ENCODE measurements around the gene FRMPD2.
"Not testable (repeated sequence)": the region's sequence is repeated elsewhere in the genome, so short reads cannot be mapped to it uniquely, and the experiment has no call there.

Gene FRMPD2

GRCh38 chr10:48287417-48288391 is 13.2 kb upstream of the FRMPD2 start:
- peak; percentile 38 for DNase-seq

- DNase-seq: no peak
Measured at GRCh38 chr10:48286356-48286755, 11.9 kb upstream of the FRMPD2 start.

GRCh38 chr10:48285710-48286109 is 11.2 kb upstream of the FRMPD2 start:
- DNase-seq: no peak

- no peak for DNase-seq
Measured at GRCh38 chr10:48284811-48285210, 10.3 kb upstream of the FRMPD2 start.

- no peak for DNase-seq
Measured at GRCh38 chr10:48284002-48284546, 9.6 kb upstream of the FRMPD2 start.

GRCh38 chr10:48282829-48283228 is 8.3 kb upstream of the FRMPD2 start:
- DNase-seq: no peak

GRCh38 chr10:48281697-48282096 is 7.2 kb upstream of the FRMPD2 start:
- not testable (repeated sequence) for DNase-seq

GRCh38 chr10:48279081-48279751 is 4.7 kb upstream of the FRMPD2 start:
- no peak for DNase-seq

GRCh38 chr10:48277093-48277492 is 2.6 kb upstream of the FRMPD2 start:
- no peak for DNase-seq

GRCh38 chr10:48273741-48274140 is 755 bp downstream of the FRMPD2 start:
- DNase-seq: no peak

- DNase-seq: no peak
Measured at GRCh38 chr10:48272682-48273081, 1.8 kb downstream of the FRMPD2 start.

GRCh38 chr10:48271047-48271730 is 3.3 kb downstream of the FRMPD2 start:
- no peak for DNase-seq

- no peak for DNase-seq
Measured at GRCh38 chr10:48266528-48266927, 8.0 kb downstream of the FRMPD2 start.

GRCh38 chr10:48258105-48258504 is 16.4 kb downstream of the FRMPD2 start:
- DNase-seq: no peak

GRCh38 chr10:48257407-48257961 is 17.0 kb downstream of the FRMPD2 start:
- no peak for DNase-seq

- DNase-seq: no peak
Measured at GRCh38 chr10:48255722-48256121, 18.8 kb downstream of the FRMPD2 start.

GRCh38 chr10:48254750-48255512 is 19.6 kb downstream of the FRMPD2 start:
- peak; percentile 31 for DNase-seq

GRCh38 chr10:48253970-48254657 is 20.4 kb downstream of the FRMPD2 start:
- DNase-seq: no peak

- no peak for DNase-seq
Measured at GRCh38 chr10:48252354-48252650, 22.2 kb downstream of the FRMPD2 start.

GRCh38 chr10:48251525-48252353 is 22.8 kb downstream of the FRMPD2 start:
- DNase-seq: peak; percentile 28

- peak; percentile 43 for DNase-seq
Measured at GRCh38 chr10:48251152-48251524, 23.4 kb downstream of the FRMPD2 start.

Data from NCI-H1105 (cell line).